ENCODE measurements around the gene NTNG2.

NTNG2 gene

DNA sequence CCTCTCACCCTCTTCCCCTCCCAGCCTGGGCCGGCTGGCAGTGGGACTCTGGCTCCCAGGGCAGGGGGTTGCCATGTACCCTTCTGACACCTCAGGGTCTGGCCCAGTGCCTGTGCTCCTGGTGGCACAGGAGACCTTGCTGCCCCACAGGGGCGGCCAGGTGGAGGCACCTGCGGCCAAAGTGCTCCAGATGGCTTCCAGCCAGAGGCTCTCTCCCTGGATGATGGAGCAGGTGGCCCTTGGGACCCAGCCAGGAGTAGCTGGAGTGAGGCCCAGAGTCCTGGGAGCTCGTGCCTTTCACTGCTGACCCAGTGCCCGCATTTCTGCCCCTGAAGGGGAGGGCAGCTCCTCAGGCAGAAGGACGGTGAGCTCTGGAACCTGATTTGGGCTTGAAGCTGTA lies 87.3 kb downstream of the NTNG2 start:
- TF ChIP-seq, protein P1, sequence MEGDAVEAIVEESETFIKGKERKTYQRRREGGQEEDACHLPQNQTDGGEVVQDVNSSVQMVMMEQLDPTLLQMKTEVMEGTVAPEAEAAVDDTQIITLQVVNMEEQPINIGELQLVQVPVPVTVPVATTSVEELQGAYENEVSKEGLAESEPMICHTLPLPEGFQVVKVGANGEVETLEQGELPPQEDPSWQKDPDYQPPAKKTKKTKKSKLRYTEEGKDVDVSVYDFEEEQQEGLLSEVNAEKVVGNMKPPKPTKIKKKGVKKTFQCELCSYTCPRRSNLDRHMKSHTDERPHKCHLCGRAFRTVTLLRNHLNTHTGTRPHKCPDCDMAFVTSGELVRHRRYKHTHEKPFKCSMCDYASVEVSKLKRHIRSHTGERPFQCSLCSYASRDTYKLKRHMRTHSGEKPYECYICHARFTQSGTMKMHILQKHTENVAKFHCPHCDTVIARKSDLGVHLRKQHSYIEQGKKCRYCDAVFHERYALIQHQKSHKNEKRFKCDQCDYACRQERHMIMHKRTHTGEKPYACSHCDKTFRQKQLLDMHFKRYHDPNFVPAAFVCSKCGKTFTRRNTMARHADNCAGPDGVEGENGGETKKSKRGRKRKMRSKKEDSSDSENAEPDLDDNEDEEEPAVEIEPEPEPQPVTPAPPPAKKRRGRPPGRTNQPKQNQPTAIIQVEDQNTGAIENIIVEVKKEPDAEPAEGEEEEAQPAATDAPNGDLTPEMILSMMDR (conservative IDR thresholded peaks at IDR 0.05) = 0 out of 2 replicates have a peak, but pooled peaks have one; percentile 12
- peak overlapping the region; percentile 68 for H3K27ac ChIP-seq

GRCh38 chr9:132249690-132250089 lies 87.8 kb downstream of the NTNG2 start:
- TF ChIP-seq, protein P1 (conservative IDR thresholded peaks at IDR 0.05) = no peak
- peak overlapping the region; percentile 68 for H3K27ac ChIP-seq

- TF ChIP-seq, protein P1 (conservative IDR thresholded peaks at IDR 0.05) = no peak
- H3K27ac ChIP-seq = peak overlapping the region; percentile 68
These were observed 88.7 kb downstream of the NTNG2 start for GRCh38 chr9:132250324-132251262.

DNA sequence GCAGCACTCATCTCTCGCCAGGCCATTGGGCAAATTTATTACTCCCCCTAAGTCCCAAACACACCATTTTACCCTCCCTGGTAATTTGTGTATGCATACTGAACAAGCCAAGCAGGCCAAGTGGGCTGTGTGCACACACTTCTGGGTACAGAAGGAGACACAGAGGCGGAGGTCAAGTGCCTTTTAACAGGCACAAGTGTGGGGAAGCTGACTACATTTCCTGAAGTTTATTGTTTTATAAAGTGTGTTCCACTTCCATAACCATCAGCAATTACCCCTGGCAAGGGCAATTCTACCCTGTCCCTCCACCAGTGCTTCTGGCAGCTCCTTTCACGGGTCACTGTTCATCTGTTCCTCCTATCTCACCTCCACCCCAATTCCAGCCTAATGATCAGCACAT lies 99.0 kb downstream of the NTNG2 start:
- no peak overlapping the region for H3K27ac ChIP-seq
- TF ChIP-seq, protein P1 (conservative IDR thresholded peaks at IDR 0.05) = no peak

DNA sequence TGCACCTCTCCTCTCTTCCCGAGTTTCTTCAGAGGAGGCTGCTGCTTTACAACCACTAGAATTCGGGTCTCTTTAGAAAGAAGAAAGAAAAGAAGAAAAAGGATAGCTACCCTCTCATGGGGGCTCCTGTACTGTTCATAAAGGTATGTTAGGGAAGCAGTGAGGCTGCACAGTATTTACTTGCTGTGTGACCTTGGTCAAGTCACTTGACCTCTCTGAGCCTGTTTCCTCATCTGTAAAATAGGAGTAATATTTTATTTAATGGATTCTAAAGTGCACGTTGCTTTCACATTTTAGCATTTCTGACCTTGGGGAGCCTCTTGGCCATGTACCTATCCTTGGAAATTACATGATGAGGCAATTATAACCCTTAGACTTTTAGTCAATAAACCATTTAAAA lies 104.2 kb downstream of the NTNG2 start:
- TF ChIP-seq, protein P1 (conservative IDR thresholded peaks at IDR 0.05) = no peak
- H3K27ac ChIP-seq = peak overlapping the region; percentile 68

DNA sequence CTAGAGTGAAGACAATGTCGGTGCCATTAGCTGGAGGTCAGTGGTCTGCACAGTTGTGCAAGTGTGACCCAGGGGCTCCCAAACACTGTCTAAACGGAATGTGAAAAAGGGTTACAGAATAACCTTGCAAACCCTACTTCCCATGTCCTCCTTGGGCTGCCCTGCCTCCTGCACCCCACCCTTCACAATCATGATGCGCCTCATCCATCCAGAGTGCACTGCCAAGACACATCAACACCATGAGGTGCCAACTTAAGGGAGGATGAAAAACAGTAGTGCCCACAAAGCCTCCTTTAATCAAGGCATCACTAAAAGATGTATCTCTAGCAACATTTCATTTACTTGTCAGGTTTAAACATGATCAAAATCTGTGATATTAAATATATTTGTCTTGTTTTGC lies 105.8 kb downstream of the NTNG2 start:
- TF ChIP-seq, protein P1 (conservative IDR thresholded peaks at IDR 0.05) = no peak
- no peak overlapping the region; the same call in 1 of the 2 replicates for H3K27ac ChIP-seq

DNA sequence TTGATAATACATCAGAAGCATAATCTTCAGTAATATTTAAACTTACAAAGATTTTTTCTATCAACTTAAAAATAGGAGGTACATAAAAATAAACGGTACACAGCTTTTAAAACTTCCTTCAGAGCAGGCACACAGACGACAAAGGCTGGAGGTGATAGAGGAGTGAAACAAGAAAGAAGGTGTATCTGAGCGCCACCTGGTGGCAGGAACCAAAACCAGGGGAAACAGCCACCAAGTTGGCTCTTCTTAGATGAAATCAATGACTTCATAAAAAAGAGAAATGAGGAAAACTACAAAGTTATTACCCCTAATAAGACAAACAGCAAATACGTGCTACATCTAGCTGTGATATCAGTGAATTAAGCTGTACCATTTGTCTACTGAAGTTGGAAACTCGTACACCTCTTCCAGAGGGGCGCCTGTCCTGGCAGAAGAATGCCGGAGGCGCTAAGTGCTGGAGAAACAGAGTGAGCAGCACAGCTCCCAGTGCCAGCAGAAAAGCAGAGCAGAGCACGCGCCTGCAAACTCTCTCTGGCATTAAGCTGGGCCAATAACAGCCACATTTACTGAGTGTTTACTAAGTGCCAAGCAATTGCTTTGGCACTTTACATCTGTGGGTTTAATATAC lies 107.0 kb downstream of the NTNG2 start:
- TF ChIP-seq, protein P1 (conservative IDR thresholded peaks at IDR 0.05) = peak; percentile 97
- H3K27ac ChIP-seq = peak overlapping the region; percentile 14; the same call in 1 of the 2 replicates

DNA sequence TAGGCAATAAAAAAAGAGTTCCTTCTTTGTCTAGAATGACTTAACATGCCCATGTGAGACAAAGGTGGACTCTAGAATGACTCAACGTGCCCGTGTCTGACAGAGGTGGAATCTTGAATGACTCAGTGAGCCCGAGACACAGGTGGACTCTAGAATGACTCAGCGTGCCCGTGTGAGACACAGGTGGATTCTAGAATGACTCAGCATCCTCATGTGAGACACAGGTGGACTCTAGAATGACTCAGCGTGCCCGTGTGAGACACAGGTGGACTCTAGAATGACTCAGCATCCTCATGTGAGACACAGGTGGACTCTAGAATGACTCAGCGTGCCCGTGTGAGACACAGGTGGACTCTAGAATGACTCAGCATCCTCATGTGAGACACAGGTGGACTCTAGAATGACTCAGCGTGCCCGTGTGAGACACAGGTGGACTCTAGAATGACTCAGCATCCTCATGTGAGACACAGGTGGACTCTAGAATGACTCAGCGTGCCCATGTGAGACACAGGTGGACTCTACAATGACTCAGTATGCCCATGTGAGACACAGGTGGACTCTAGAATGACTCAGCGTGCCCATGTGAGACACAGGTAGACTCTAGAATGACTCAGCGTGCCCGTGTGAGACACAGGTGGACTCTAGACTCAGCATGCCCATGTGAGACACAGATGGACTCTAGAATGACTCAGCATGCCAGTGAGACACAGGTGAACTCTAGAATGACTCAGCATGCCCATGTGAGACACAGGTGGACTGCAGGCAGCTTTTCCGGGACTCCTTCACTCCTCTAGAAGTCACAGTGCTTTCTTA lies 108.1 kb downstream of the NTNG2 start:
- H3K27ac ChIP-seq = peak overlapping the region; percentile 14; the same call in 1 of the 2 replicates
